ENCODE data around the gene HS3ST2. TPM values are rescaled to one million over a fixed set of nuclear protein-coding genes. Genes with fewer than 3 reads are reported as not detected.
"Not testable (repeated sequence)": the region's sequence is repeated elsewhere in the genome, so short reads cannot be mapped to it uniquely, and the experiment has no call there.

The HS3ST2 gene
- total RNA-seq, 1 experiment from 2014 or later = not detected

GRCh38 chr16:22816475-22816874 is 2.5 kb downstream of the HS3ST2 start:
- no peaks in the 10 kb centered on the region for H3K4me1 Mint-ChIP-seq (ENCODE audit: low read depth, unreplicated experiment)
- no peak for DNase-seq
- TF ChIP-seq, protein P1, sequence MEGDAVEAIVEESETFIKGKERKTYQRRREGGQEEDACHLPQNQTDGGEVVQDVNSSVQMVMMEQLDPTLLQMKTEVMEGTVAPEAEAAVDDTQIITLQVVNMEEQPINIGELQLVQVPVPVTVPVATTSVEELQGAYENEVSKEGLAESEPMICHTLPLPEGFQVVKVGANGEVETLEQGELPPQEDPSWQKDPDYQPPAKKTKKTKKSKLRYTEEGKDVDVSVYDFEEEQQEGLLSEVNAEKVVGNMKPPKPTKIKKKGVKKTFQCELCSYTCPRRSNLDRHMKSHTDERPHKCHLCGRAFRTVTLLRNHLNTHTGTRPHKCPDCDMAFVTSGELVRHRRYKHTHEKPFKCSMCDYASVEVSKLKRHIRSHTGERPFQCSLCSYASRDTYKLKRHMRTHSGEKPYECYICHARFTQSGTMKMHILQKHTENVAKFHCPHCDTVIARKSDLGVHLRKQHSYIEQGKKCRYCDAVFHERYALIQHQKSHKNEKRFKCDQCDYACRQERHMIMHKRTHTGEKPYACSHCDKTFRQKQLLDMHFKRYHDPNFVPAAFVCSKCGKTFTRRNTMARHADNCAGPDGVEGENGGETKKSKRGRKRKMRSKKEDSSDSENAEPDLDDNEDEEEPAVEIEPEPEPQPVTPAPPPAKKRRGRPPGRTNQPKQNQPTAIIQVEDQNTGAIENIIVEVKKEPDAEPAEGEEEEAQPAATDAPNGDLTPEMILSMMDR (IDR thresholded peaks at IDR 0.05; ENCODE audit: insufficient read depth in 1 of 2, low read depth in 1 of 2, low read length in 1 of 2, severe bottlenecking in 1 of 2, unreplicated experiment in 1 of 2) = no peak
- ChIA-PET POLR2A (no interaction called here), CTCF (no interaction called here)
- H3K9me3 ChIP-seq = no peaks in the 10 kb centered on the region
- no peaks in the 10 kb centered on the region for H3K36me3 Mint-ChIP-seq (ENCODE audit: insufficient read depth, unreplicated experiment)
- no peak overlapping the region for H3K27ac Mint-ChIP-seq (ENCODE audit: unreplicated experiment)
- no TSS peak for BruUV-seq (replicated peaks)
- H3K27me3 Mint-ChIP-seq (ENCODE audit: insufficient read depth, unreplicated experiment) = peaks cover 10% of the 10 kb centered on the region
- H3K36me3 ChIP-seq (ENCODE audit: control insufficient read depth, insufficient read depth, low read length) = no peaks in the 10 kb centered on the region
- no peak overlapping the region for H3K4me3 ChIP-seq (ENCODE audit: low read depth, low read length)
- no peak overlapping the region for H3K4me3 Mint-ChIP-seq (ENCODE audit: unreplicated experiment)
- H3K9me3 Mint-ChIP-seq (ENCODE audit: unreplicated experiment) = no peaks in the 10 kb centered on the region
- H3K4me1 ChIP-seq = no peaks in the 10 kb centered on the region
- no peaks in the 10 kb centered on the region for H3K27me3 ChIP-seq (replicated peaks; ENCODE audit: control insufficient read depth, insufficient read depth, low read length)
- intact Hi-C loops (cut with micrococcal nuclease; ENCODE audit: unreplicated experiment) = no loop called here

GRCh38 chr16:22818736-22819135 is 4.8 kb downstream of the HS3ST2 start:
- DNase-seq; POLR2A ChIA-PET; H3K4me3 Mint-ChIP-seq (ENCODE audit: unreplicated experiment); H3K27me3 ChIP-seq (replicated peaks; ENCODE audit: control insufficient read depth, insufficient read depth, low read length); H3K27me3 Mint-ChIP-seq (ENCODE audit: insufficient read depth, unreplicated experiment); H3K9me3 Mint-ChIP-seq (ENCODE audit: unreplicated experiment); H3K4me1 Mint-ChIP-seq (ENCODE audit: low read depth, unreplicated experiment); H3K9me3 ChIP-seq; BruUV-seq (replicated peaks); H3K27ac Mint-ChIP-seq (ENCODE audit: unreplicated experiment); H3K4me1 ChIP-seq; H3K4me3 ChIP-seq (ENCODE audit: low read depth, low read length); CTCF ChIA-PET; H3K36me3 Mint-ChIP-seq (ENCODE audit: insufficient read depth, unreplicated experiment); intact Hi-C loops (cut with micrococcal nuclease; ENCODE audit: unreplicated experiment); H3K36me3 ChIP-seq (ENCODE audit: control insufficient read depth, insufficient read depth, low read length): not testable (repeated sequence)

DNA sequence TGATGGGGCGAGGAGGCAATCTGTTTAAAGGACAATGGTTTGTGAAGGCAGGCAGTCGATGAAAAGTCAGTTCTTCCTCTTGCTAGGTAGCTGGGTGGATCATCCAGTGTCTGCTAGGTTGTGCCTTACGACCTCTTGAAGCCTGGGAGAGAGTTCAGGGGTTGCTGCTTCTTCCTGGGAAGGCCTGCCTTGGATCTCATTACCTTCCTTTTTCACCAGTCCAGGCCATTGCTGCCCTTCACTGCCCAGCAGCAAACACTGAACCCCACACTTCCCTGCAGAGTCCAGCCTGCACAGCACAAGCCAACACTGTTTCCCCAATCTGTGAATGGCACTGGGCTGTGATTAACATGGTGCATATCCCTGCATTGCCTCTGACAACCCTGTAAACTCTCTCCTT is 24.7 kb downstream of the HS3ST2 start:
- Histone ChIP-seq H3K27me3 (replicated peaks; ENCODE audit: control insufficient read depth, insufficient read depth, low read length) (no peaks in the 10 kb centered on the region), H3K36me3 (ENCODE audit: control insufficient read depth, insufficient read depth, low read length) (no peaks in the 10 kb centered on the region), H3K9me3 (no peaks in the 10 kb centered on the region), H3K4me3 (ENCODE audit: low read depth, low read length) (no peak overlapping the region), H3K4me1 (no peaks in the 10 kb centered on the region)
- Mint-ChIP-seq H3K4me3 (ENCODE audit: unreplicated experiment) (no peak overlapping the region), H3K4me1 (ENCODE audit: low read depth, unreplicated experiment) (no peaks in the 10 kb centered on the region), H3K27ac (ENCODE audit: unreplicated experiment) (no peak overlapping the region), H3K9me3 (ENCODE audit: unreplicated experiment) (no peaks in the 10 kb centered on the region), H3K36me3 (ENCODE audit: insufficient read depth, unreplicated experiment) (no peaks in the 10 kb centered on the region), H3K27me3 (ENCODE audit: insufficient read depth, unreplicated experiment) (peaks cover 18% of the 10 kb centered on the region)
- no TSS peak for BruUV-seq (replicated peaks)
- TF ChIP-seq, protein P1 (IDR thresholded peaks at IDR 0.05; ENCODE audit: insufficient read depth in 1 of 2, low read depth in 1 of 2, low read length in 1 of 2, severe bottlenecking in 1 of 2, unreplicated experiment in 1 of 2) = no peak
- DNase-seq = no peak
- ChIA-PET POLR2A (no interaction called here), CTCF (no interaction called here)
- intact Hi-C loops (cut with micrococcal nuclease; ENCODE audit: unreplicated experiment) = no loop called here

DNA sequence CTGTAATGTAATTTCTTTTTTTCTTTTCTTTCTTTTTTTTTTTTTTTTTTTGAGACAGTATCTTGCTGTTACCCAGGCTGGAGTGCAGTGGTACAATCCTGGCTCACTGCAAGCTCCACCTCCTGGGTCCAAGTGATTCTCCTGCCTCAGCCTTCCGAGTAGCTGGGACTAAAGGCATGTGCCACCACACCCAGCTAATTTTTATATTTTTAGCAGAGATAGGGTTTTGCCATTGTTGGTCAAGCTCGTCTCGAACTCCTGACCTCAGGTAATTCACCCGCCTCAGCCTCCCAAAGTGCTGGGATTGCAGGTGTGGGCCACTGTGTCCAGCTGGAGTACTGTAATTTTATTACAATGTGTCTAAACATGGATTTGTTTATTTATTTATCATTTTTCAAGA is 28.1 kb downstream of the HS3ST2 start:
- POLR2A ChIA-PET; BruUV-seq (replicated peaks); CTCF ChIA-PET: not testable (repeated sequence)

More for the DNA sequence above, 28.1 kb downstream of the HS3ST2 start:
- H3K4me3 Mint-ChIP-seq (ENCODE audit: unreplicated experiment); H3K4me1 Mint-ChIP-seq (ENCODE audit: low read depth, unreplicated experiment); H3K36me3 ChIP-seq (ENCODE audit: control insufficient read depth, insufficient read depth, low read length); H3K4me3 ChIP-seq (ENCODE audit: low read depth, low read length); H3K9me3 ChIP-seq; H3K27me3 ChIP-seq (replicated peaks; ENCODE audit: control insufficient read depth, insufficient read depth, low read length); H3K27ac Mint-ChIP-seq (ENCODE audit: unreplicated experiment); H3K9me3 Mint-ChIP-seq (ENCODE audit: unreplicated experiment); H3K27me3 Mint-ChIP-seq (ENCODE audit: insufficient read depth, unreplicated experiment); H3K4me1 ChIP-seq; intact Hi-C loops (cut with micrococcal nuclease; ENCODE audit: unreplicated experiment); DNase-seq; H3K36me3 Mint-ChIP-seq (ENCODE audit: insufficient read depth, unreplicated experiment): not testable (repeated sequence)

Data from Caco-2 (cell line).